DND-41 (cell line): ENCODE results near the gene MAG.

ENCODE experiments used
- EZH2 ChIP-seq: IDR thresholded peaks from 3 replicates; pipeline ENCODE4 v1.6.1; 2012; ENCODE audit warnings: borderline replicate concordance, low read depth, mild to moderate bottlenecking, moderate library complexity, low read length, inconsistent platforms; ENCODE audit not compliant: severe bottlenecking
- TF ChIP-seq, protein P1 (sequence below): IDR thresholded peaks from 2 replicates; pipeline ENCODE4 v1.5.1; 2012; ENCODE audit warnings: borderline replicate concordance, low read length, moderate library complexity, mild to moderate bottlenecking; ENCODE audit not compliant: poor library complexity, severe bottlenecking; ENCODE audit errors: extremely low read depth

DNA sequence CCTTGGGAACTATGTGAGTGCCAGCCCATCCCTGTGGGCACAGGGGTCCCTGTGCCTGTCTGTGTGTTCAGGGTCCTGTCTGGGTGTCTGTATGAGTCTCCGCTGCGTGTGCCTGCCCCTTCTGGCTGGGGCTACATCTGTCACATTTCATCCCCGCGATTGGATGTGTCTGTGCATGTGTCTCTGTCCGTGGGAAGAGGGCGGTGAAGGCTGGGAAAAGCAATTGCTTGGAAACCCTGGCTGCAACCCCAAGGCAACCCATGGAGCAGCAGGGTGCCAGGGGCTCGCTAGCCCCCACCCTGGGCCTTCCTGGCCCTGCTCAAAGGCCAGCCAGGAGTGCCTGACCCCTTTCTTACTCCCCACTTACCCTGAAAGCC, 1.4 kb downstream of the MAG start:
- TF ChIP-seq, protein P1, sequence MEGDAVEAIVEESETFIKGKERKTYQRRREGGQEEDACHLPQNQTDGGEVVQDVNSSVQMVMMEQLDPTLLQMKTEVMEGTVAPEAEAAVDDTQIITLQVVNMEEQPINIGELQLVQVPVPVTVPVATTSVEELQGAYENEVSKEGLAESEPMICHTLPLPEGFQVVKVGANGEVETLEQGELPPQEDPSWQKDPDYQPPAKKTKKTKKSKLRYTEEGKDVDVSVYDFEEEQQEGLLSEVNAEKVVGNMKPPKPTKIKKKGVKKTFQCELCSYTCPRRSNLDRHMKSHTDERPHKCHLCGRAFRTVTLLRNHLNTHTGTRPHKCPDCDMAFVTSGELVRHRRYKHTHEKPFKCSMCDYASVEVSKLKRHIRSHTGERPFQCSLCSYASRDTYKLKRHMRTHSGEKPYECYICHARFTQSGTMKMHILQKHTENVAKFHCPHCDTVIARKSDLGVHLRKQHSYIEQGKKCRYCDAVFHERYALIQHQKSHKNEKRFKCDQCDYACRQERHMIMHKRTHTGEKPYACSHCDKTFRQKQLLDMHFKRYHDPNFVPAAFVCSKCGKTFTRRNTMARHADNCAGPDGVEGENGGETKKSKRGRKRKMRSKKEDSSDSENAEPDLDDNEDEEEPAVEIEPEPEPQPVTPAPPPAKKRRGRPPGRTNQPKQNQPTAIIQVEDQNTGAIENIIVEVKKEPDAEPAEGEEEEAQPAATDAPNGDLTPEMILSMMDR, result no peak
- TF ChIP-seq EZH2, result no peak
